ENCODE data around the gene UCHL3. TPM values are rescaled to one million over a fixed set of nuclear protein-coding genes. Genes with fewer than 3 reads are reported as not detected.
A peak's percentile ranks its signal among the peaks of the same experiment; 100 is the strongest.

The UCHL3 gene
- total RNA-seq, 1 donor from 2014 or later = 34.3 TPM

DNA sequence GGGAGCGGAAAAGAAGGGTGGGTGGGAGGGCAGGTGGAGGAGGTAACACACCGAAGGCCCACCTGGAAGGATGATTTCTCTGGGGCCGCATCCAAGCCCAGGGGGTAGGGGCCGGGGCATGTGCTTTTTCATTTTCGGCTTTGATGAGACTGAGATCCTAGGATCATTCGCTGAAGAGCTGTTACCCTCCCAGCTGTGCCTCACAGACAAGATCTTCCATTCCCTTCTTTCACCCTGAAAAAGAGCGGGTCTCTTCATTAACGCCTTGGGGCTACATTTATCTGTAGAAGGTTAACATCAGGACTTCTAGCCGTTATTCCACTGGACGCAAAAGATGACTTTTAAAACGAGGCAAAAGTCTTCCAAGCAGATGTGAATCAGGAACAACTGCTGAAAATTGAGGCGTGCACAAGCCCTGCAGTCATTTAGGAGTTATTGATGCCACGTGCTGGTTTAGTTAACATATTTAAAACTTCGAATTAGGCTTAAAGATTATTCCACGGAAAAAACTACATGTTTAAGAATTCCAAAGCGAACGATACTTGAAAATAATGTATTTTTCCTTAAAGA lies 87.7 kb downstream of the UCHL3 start:
- H3K27ac Mint-ChIP-seq (ENCODE audit: unreplicated experiment) = no peak overlapping the region
- peaks cover 6% of the 10 kb centered on the region for H3K4me1 Mint-ChIP-seq
- DNase-seq (ENCODE audit: low read depth, low spot score) = no peak
- H3K27me3 Mint-ChIP-seq (ENCODE audit: low read depth) = peaks cover 60% of the 10 kb centered on the region
- H3K36me3 Mint-ChIP-seq (ENCODE audit: low read depth) = no peaks in the 10 kb centered on the region
- TF ChIP-seq CTCF (conservative IDR thresholded peaks at IDR 0.05) = no peak
- no peaks in the 10 kb centered on the region for H3K9me3 Mint-ChIP-seq
- H3K4me3 Mint-ChIP-seq = peak overlapping the region; percentile 62

DNA sequence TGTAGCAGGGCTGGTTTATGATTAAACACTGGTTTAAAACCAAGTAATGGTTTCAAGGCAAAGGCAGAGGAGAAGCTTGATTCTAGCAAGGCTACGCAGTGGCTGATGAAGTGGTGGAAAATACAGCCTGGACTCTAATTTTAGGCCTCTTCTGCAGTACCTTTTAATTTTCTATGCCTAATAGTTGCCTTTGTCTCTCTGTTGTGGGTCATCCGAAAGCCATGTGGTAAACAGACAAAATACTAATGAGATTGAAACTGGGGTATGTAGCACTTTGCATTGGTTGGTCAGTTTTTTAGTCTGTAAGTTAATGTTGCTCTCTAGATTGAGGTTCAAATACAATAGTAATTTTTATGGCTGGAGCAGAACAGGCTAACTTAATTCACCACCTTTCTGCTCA lies 89.9 kb downstream of the UCHL3 start:
- TF ChIP-seq CTCF (conservative IDR thresholded peaks at IDR 0.05) = no peak
- H3K36me3 Mint-ChIP-seq (ENCODE audit: low read depth) = no peaks in the 10 kb centered on the region
- DNase-seq (ENCODE audit: low read depth, low spot score) = no peak
- peaks cover 51% of the 10 kb centered on the region for H3K27me3 Mint-ChIP-seq (ENCODE audit: low read depth)
- H3K27ac Mint-ChIP-seq (ENCODE audit: unreplicated experiment) = no peak overlapping the region
- peaks cover 6% of the 10 kb centered on the region for H3K4me1 Mint-ChIP-seq
- H3K9me3 Mint-ChIP-seq = no peaks in the 10 kb centered on the region
- H3K4me3 Mint-ChIP-seq = no peak overlapping the region

GRCh38 chr13:75641026-75641425 lies 91.4 kb downstream of the UCHL3 start:
- H3K36me3 Mint-ChIP-seq (ENCODE audit: low read depth) = no peaks in the 10 kb centered on the region

DNA sequence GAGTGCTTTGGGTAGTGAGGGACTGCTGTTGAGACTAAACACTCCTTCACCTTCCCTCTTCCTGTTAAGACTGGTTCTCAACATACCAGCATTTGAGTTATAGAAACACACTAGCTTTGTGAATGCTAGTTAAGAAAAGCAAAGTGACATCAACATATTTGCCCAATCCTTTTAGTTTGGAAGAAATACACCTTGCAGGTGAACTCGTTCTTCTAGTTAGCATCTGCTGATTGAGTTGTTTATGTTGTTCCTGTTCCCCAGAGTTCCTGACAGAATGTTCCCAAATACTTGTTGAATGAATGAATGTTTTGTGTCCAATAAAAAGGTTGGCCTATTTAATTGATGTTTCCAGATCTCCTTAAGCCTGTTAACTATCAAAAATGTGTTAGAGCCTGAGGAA lies 93.6 kb downstream of the UCHL3 start:
- H3K27me3 Mint-ChIP-seq (ENCODE audit: low read depth) = peaks cover 21% of the 10 kb centered on the region
- no peaks in the 10 kb centered on the region for H3K4me1 Mint-ChIP-seq
- no peaks in the 10 kb centered on the region for H3K9me3 Mint-ChIP-seq
- H3K4me3 Mint-ChIP-seq = no peak overlapping the region
- H3K36me3 Mint-ChIP-seq (ENCODE audit: low read depth) = no peaks in the 10 kb centered on the region
- no peak for DNase-seq (ENCODE audit: low read depth, low spot score)
- no peak for TF ChIP-seq CTCF (conservative IDR thresholded peaks at IDR 0.05)
- no peak overlapping the region for H3K27ac Mint-ChIP-seq (ENCODE audit: unreplicated experiment)

More at GRCh38 chr13:75641026-75641425, 91.4 kb downstream of the UCHL3 start:
- Mint-ChIP-seq H3K9me3 (no peaks in the 10 kb centered on the region), H3K27ac (ENCODE audit: unreplicated experiment) (no peak overlapping the region), H3K27me3 (ENCODE audit: low read depth) (peaks cover 41% of the 10 kb centered on the region), H3K4me3 (no peak overlapping the region), H3K4me1 (peaks cover 6% of the 10 kb centered on the region)
- no peak for DNase-seq (ENCODE audit: low read depth, low spot score)
- TF ChIP-seq CTCF (conservative IDR thresholded peaks at IDR 0.05) = no peak

DNA sequence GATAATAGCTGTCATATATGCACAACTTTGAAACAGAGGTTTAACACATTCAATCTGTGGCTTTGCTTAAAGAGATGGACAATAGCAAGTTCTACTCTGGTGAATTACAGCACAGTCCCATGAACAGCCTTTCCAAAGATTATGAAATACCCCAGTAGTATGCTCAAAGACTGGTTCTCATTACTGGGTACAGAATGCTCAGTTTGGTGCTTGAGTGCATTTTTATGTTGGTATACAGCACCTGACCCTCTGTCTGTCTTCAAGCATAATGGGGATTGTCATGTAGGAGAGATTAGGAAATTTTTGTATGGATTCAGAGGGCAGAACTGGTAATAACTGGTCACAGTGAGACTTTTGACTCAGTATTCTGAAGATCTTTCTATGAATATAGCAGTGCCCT lies 94.1 kb downstream of the UCHL3 start:
- peaks cover 4% of the 10 kb centered on the region for H3K4me1 Mint-ChIP-seq
- no peaks in the 10 kb centered on the region for H3K9me3 Mint-ChIP-seq
- no peak for DNase-seq (ENCODE audit: low read depth, low spot score)
- no peak overlapping the region for H3K27ac Mint-ChIP-seq (ENCODE audit: unreplicated experiment)
- H3K36me3 Mint-ChIP-seq (ENCODE audit: low read depth) = no peaks in the 10 kb centered on the region
- no peak for TF ChIP-seq CTCF (conservative IDR thresholded peaks at IDR 0.05)
- H3K27me3 Mint-ChIP-seq (ENCODE audit: low read depth) = peaks cover 16% of the 10 kb centered on the region
- H3K4me3 Mint-ChIP-seq = no peak overlapping the region

All from neural crest cell (in vitro differentiated cells).